GM23248 (cell line): ENCODE data around the gene ESR2. TPM values are rescaled to one million over a fixed set of nuclear protein-coding genes. Genes with fewer than 3 reads are reported as not detected.

Experiments
- DNase-seq: peaks from one replicate; pipeline ENCODE4 v3.0.0-alpha.2; 2015
- H2AFZ ChIP-seq: fragments of 200-600 bp; sonication (generic); 2 replicates; pipeline ENCODE4 v1.6.1; 2016; ENCODE audit warnings: antibody characterized with exemption
- H3F3A ChIP-seq: fragments of 200-600 bp; sonication (generic); 2 replicates; pipeline ENCODE4 v1.6.1; 2016; ENCODE audit warnings: mild to moderate bottlenecking, antibody characterized with exemption, mixed run types; ENCODE audit not compliant: insufficient read depth
- H3K27ac ChIP-seq: fragments of 200-600 bp; sonication (generic); 2 replicates; pipeline ENCODE4 v1.5.1; 2016; ENCODE audit warnings: mild to moderate bottlenecking
- H3K27me3 ChIP-seq: fragments of 200-600 bp; sonication (generic); replicated peaks from 2 replicates; pipeline ENCODE4 v1.6.1; 2016; ENCODE audit warnings: mild to moderate bottlenecking; ENCODE audit not compliant: insufficient read depth
- H3K36me3 ChIP-seq: fragments of 200-600 bp; sonication (generic); 2 replicates; pipeline ENCODE4 v1.6.1; 2016; ENCODE audit warnings: low read depth, mild to moderate bottlenecking
- H3K4me1 ChIP-seq: fragments of 200-600 bp; sonication (generic); 2 replicates; pipeline ENCODE4 v1.6.1; 2016; ENCODE audit warnings: mild to moderate bottlenecking; ENCODE audit not compliant: insufficient read depth
- H3K4me2 ChIP-seq: fragments of 200-600 bp; sonication (generic); one replicate; pipeline ENCODE4 v1.6.1; 2016; ENCODE audit warnings: mild to moderate bottlenecking; ENCODE audit not compliant: unreplicated experiment
- H3K4me3 ChIP-seq: fragments of 200-600 bp; sonication (generic); 2 replicates; pipeline ENCODE4 v1.5.1; 2016; ENCODE audit warnings: mild to moderate bottlenecking
- H3K79me2 ChIP-seq: fragments of 200-600 bp; sonication (generic); 2 replicates; pipeline ENCODE4 v1.6.1; 2016; ENCODE audit warnings: mild to moderate bottlenecking; ENCODE audit not compliant: insufficient read depth
- H3K9ac ChIP-seq: fragments of 200-600 bp; sonication (generic); 2 replicates; pipeline ENCODE4 v1.6.1; 2016; ENCODE audit warnings: mild to moderate bottlenecking
- H3K9me2 ChIP-seq: fragments of 200-600 bp; sonication (generic); 2 replicates; pipeline ENCODE4 v1.6.1; 2016; ENCODE audit warnings: mixed run types, mild to moderate bottlenecking, moderate library complexity; ENCODE audit not compliant: insufficient read depth
- H3K9me3 ChIP-seq: fragments of 200-600 bp; sonication (generic); one replicate; pipeline ENCODE4 v1.6.1; 2017; ENCODE audit warnings: low read depth
- H4K20me1 ChIP-seq: fragments of 200-600 bp; sonication (generic); 2 replicates; pipeline ENCODE4 v1.6.0; 2016; ENCODE audit not compliant: insufficient read depth
- EZH2 ChIP-seq: fragments of 200-600 bp; sonication (generic); IDR thresholded peaks from 2 replicates; pipeline ENCODE4 v1.6.1; 2018; ENCODE audit warnings: antibody characterized with exemption, mild to moderate bottlenecking; ENCODE audit not compliant: insufficient read depth, poor library complexity, severe bottlenecking
- EZH2phosphoT487 ChIP-seq: fragments of 200-600 bp; sonication (generic); IDR thresholded peaks from 2 replicates; pipeline ENCODE4 v1.6.1; 2018; ENCODE audit warnings: antibody characterized with exemption, moderate library complexity, mild to moderate bottlenecking, low read depth; ENCODE audit not compliant: insufficient read depth
- WGBS, 2 experiments: methylation state at CpG; one replicate each; pipeline ENCODE4 v1.1.6; 2015 to 2017; ENCODE audit warnings: low lambda C conversion rate in 2 of 2, low coverage in 1 of 2; ENCODE audit errors: missing lambda C conversion rate in 2 of 2; 5-methylcytosine and 5-hydroxymethylcytosine counted together
- in situ Hi-C: fragments of 300-500 bp; cut with MboI; formaldehyde crosslinking; loops from 2 replicates; pipeline ENCODE4 v1.15.0; 2020
- polyA plus RNA-seq: library from polyadenylated mRNA; unstranded; fragments of >200 nt; fragmentation: Nextera tagmentation; extraction: Ambion mirVana; gene quantifications from 2 replicates; pipeline ENCODE4 v1.2.1, GENCODE V29; 2016
- total RNA-seq: library from RNA; depleted of rRNA; stranded (reverse); fragments of >200 nt; shearing (Covaris generic); gene quantifications from 2 replicates; pipeline ENCODE4 v1.2.3, GENCODE V29; 2014

Gene ESR2
- total and polyA plus RNA-seq, 2 experiments from 2014 or later, result not detected

- TF ChIP-seq EZH2, result no peak
- Histone ChIP-seq H3K9me3 (no peaks in the 10 kb centered on the region), H3F3A (no peaks in the 10 kb centered on the region), H3K36me3 (no peaks in the 10 kb centered on the region), H4K20me1 (no peaks in the 10 kb centered on the region), H3K4me2 (no peak overlapping the region), H3K9me2 (no peaks in the 10 kb centered on the region), H3K4me3 (no peak overlapping the region), H3K79me2 (no peaks in the 10 kb centered on the region), H3K27ac (no peak overlapping the region), H2AFZ (no peak overlapping the region), H3K27me3 (no peaks in the 10 kb centered on the region), H3K9ac (no peak overlapping the region), H3K4me1 (peaks cover 6% of the 10 kb centered on the region; the same call in 1 of the 2 replicates)
- WGBS, 2 experiments, result 83 to 86% methylated on average over 1 of the region's 1 CpG
- DNase-seq, result no peak
- in situ Hi-C loops, result no loop called here
These were observed 38.4 kb downstream of the ESR2 start for GRCh38 chr14:64255756-64256155.

- no peak overlapping the region for H3K4me3 ChIP-seq
- TF ChIP-seq EZH2phosphoT487 (no peak), EZH2 (no peak)
- H3K4me1 ChIP-seq, result peaks cover 6% of the 10 kb centered on the region; the same call in 1 of the 2 replicates
- 0 out of 2 replicates have a peak, but pooled peaks cover 4% of the 10 kb centered on the region for H3K27me3 ChIP-seq
- no peaks in the 10 kb centered on the region for H3K79me2 ChIP-seq
- no peaks in the 10 kb centered on the region for H3F3A ChIP-seq
- H4K20me1 ChIP-seq, result no peaks in the 10 kb centered on the region
- H3K36me3 ChIP-seq, result no peaks in the 10 kb centered on the region
- H3K9me2 ChIP-seq, result no peaks in the 10 kb centered on the region
- no peaks in the 10 kb centered on the region for H3K9me3 ChIP-seq
- DNase-seq, result peak; percentile 67
- H3K9ac ChIP-seq, result no peak overlapping the region
- in situ Hi-C loops, result no loop called here
- H3K27ac ChIP-seq, result no peak overlapping the region
- 33 to 36% methylated on average over 3 of the region's 3 CpGs for WGBS, 2 experiments
- peak overlapping the region; percentile 24 for H3K4me2 ChIP-seq
- no peak overlapping the region for H2AFZ ChIP-seq
These were observed 40.5 kb downstream of the ESR2 start for GRCh38 chr14:64253672-64254071.

- in situ Hi-C loops, result no loop called here
- no peaks in the 10 kb centered on the region for H3F3A ChIP-seq
- 0 out of 2 replicates have a peak, but pooled peaks cover 4% of the 10 kb centered on the region for H3K27me3 ChIP-seq
- no peak overlapping the region for H3K4me2 ChIP-seq
- H3K9me2 ChIP-seq, result no peaks in the 10 kb centered on the region
- H3K9ac ChIP-seq, result no peak overlapping the region
- no peaks in the 10 kb centered on the region for H3K36me3 ChIP-seq
- no peak overlapping the region for H3K4me3 ChIP-seq
- H3K4me1 ChIP-seq, result peaks cover 6% of the 10 kb centered on the region; the same call in 1 of the 2 replicates
- H4K20me1 ChIP-seq, result no peaks in the 10 kb centered on the region
- 79 to 80% methylated on average over 7 of the region's 7 CpGs for WGBS, 2 experiments
- H3K27ac ChIP-seq, result no peak overlapping the region
- no peak for TF ChIP-seq EZH2
- no peak for TF ChIP-seq EZH2phosphoT487
- no peak overlapping the region for H2AFZ ChIP-seq
- DNase-seq, result no peak
- no peaks in the 10 kb centered on the region for H3K79me2 ChIP-seq
- H3K9me3 ChIP-seq, result no peaks in the 10 kb centered on the region
These were observed 44.8 kb downstream of the ESR2 start for GRCh38 chr14:64249363-64249762.

GRCh38 chr14:64248689-64249088 lies 45.5 kb downstream of the ESR2 start:
- in situ Hi-C loops, result no loop called here
- Histone ChIP-seq H3K4me1 (no peaks in the 10 kb centered on the region), H3K36me3 (no peaks in the 10 kb centered on the region), H3K9me3 (no peaks in the 10 kb centered on the region), H3K9ac (no peak overlapping the region), H3K4me2 (no peak overlapping the region), H3K4me3 (no peak overlapping the region), H3K27me3 (0 out of 2 replicates have a peak, but pooled peaks cover 4% of the 10 kb centered on the region), H3K27ac (no peak overlapping the region), H2AFZ (no peak overlapping the region), H3K9me2 (no peaks in the 10 kb centered on the region), H3F3A (no peaks in the 10 kb centered on the region), H3K79me2 (no peaks in the 10 kb centered on the region), H4K20me1 (no peaks in the 10 kb centered on the region)
- WGBS, 2 experiments, result 76 to 85% methylated on average over 4 of the region's 4 CpGs
- TF ChIP-seq EZH2phosphoT487, result no peak
- TF ChIP-seq EZH2, result no peak
- no peak for DNase-seq

GRCh38 chr14:64247195-64247594 lies 47.0 kb downstream of the ESR2 start:
- Histone ChIP-seq H3F3A (no peaks in the 10 kb centered on the region), H3K27me3 (0 out of 2 replicates have a peak, but pooled peaks cover 4% of the 10 kb centered on the region), H3K9me2 (no peaks in the 10 kb centered on the region), H3K4me3 (no peak overlapping the region), H3K4me1 (no peaks in the 10 kb centered on the region), H3K4me2 (no peak overlapping the region), H3K27ac (no peak overlapping the region), H3K36me3 (no peaks in the 10 kb centered on the region), H3K79me2 (no peaks in the 10 kb centered on the region), H4K20me1 (no peaks in the 10 kb centered on the region), H2AFZ (no peak overlapping the region), H3K9me3 (no peaks in the 10 kb centered on the region), H3K9ac (no peak overlapping the region)
- no peak for TF ChIP-seq EZH2phosphoT487
- TF ChIP-seq EZH2, result no peak
- no peak for DNase-seq
- WGBS, 2 experiments, result 74 to 84% methylated on average over 3 of the region's 3 CpGs
- in situ Hi-C loops, result no loop called here
